Prostate gland (tissue), 2 donors: ENCODE results near the gene DACT1. TPM values are rescaled to one million over a fixed set of nuclear protein-coding genes. Genes with fewer than 3 reads are reported as not detected.

Source experiments
- DNase-seq: peaks from one replicate; pipeline ENCODE4 v3.0.0-alpha.2; 2019; ENCODE audit warnings: low spot score
- H3K27ac ChIP-seq, 2 donors: fragments of 200-600 bp; sonication (generic); 2 replicates each; pipeline ENCODE4 v1.5.1; 2017 to 2019
- H3K27me3 ChIP-seq: fragments of 200-600 bp; sonication (generic); replicated peaks from 2 replicates; pipeline ENCODE4 v1.5.1; 2019; ENCODE audit not compliant: insufficient read depth
- H3K36me3 ChIP-seq, 2 donors: fragments of 200-600 bp; sonication (generic); 1 replicate in 1 of 2; 2 replicates in 1 of 2; pipeline versions ENCODE4 v1.5.1 to v1.8.1; 2017 to 2019
- H3K4me1 ChIP-seq: fragments of 200-600 bp; sonication (generic); replicated peaks from 2 replicates; pipeline ENCODE4 v1.5.1; 2019
- H3K4me3 ChIP-seq, 2 donors: fragments of 200-600 bp; sonication (generic); 2 replicates each; pipeline ENCODE4 v1.5.1; 2017 to 2019
- H3K9me3 ChIP-seq: fragments of 200-600 bp; sonication (generic); 2 replicates; pipeline ENCODE4 v1.5.1; 2017
- POLR2A ChIP-seq: fragments of 450-650 bp; IDR thresholded peaks from one replicate; pipeline ENCODE4 v1.6.1; 2016; ENCODE audit warnings: antibody characterized with exemption, mild to moderate bottlenecking
- POLR2AphosphoS5 ChIP-seq: sonication (generic); formaldehyde crosslinking; IDR thresholded peaks from one replicate; pipeline ENCODE4 v1.6.1; 2017; ENCODE audit warnings: antibody characterized with exemption
- WGBS: methylation state at CpG from one replicate; pipeline ENCODE4 v1.1.5; 2018; 5-methylcytosine and 5-hydroxymethylcytosine counted together
- intact Hi-C: fragments of 100-400 bp; cut with DNase I; formaldehyde crosslinking; loops from one replicate; pipeline ENCODE4 v1.14.2; 2022
- total RNA-seq, 2 donors: library from RNA; depleted of rRNA; stranded (reverse); fragments of >200 nt; gene quantifications; one replicate each; pipeline ENCODE4 v1.1.0, GENCODE V29; 2016
- TF ChIP-seq, protein P1 (sequence below), 4 experiments: fragments of 200-600 bp in 2 of 4; fragments of 450-650 bp in 2 of 4; sonication (generic) in 2 of 4; IDR thresholded peaks; 1 replicate in 3 of 4; 2 replicates in 1 of 4; pipeline ENCODE4 v1.5.1; 2016 to 2019; ENCODE audit warnings: antibody characterized with exemption in 4 of 4, mild to moderate bottlenecking in 2 of 4, moderate library complexity in 2 of 4

Gene DACT1
- total RNA-seq, 2 donors from 2014 or later = 4.5 to 27.1 TPM

DNA sequence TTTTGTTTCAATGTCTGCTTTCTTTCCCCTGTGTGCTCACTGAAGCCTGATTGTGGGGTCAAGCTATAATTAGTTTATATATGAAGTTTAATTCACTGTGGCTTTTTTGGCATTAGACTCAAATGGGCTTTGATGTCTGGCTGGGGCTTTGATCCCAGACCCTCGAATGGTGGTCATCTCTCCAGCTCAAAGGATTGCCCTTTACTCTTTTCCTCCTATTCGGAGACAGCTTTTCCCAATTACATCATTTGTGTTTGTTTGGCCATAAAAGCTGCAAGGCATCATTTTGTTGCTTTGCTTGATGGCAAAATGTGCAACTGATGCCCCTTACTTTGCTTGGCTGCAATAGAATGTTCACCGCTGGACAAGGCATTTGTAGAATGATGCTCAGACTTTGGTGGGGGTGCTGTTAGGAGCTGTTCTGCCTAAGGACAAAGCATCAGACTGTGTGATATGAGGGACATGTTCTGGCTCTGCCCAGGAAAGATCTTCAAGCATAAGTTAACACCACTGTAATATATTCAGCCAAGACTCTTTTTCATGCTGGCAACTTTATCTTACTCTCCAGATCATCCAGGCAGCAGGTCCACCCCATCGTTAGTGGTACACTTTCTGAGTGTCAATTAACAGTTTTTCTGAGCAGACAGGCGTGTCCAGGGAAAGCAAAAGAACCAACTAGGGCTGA is 3.2 kb upstream of the DACT1 start:
- WGBS = 30% methylated on average over 5 of the region's 5 CpGs
- Histone ChIP-seq H3K27ac (no peak overlapping the region), H3K9me3 (no peaks in the 10 kb centered on the region), H3K4me3 (no peak overlapping the region), H3K36me3 (no peaks in the 10 kb centered on the region), H3K27me3 (no peaks in the 10 kb centered on the region), H3K4me1 (peaks cover 3% of the 10 kb centered on the region)
- intact Hi-C loops = loop anchor here (10.0 kb wide), 2 partner anchors 60 to 390 kb away; no protein-coding TSS in a partner anchor
- TF ChIP-seq, protein P1, sequence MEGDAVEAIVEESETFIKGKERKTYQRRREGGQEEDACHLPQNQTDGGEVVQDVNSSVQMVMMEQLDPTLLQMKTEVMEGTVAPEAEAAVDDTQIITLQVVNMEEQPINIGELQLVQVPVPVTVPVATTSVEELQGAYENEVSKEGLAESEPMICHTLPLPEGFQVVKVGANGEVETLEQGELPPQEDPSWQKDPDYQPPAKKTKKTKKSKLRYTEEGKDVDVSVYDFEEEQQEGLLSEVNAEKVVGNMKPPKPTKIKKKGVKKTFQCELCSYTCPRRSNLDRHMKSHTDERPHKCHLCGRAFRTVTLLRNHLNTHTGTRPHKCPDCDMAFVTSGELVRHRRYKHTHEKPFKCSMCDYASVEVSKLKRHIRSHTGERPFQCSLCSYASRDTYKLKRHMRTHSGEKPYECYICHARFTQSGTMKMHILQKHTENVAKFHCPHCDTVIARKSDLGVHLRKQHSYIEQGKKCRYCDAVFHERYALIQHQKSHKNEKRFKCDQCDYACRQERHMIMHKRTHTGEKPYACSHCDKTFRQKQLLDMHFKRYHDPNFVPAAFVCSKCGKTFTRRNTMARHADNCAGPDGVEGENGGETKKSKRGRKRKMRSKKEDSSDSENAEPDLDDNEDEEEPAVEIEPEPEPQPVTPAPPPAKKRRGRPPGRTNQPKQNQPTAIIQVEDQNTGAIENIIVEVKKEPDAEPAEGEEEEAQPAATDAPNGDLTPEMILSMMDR (IDR thresholded peaks at IDR 0.05) = no peak
- TF ChIP-seq POLR2A (no peak), POLR2AphosphoS5 (no peak)
- DNase-seq = no peak

GRCh38 chr14:58635091-58635830 is 2.5 kb upstream of the DACT1 start:
- intact Hi-C loops = loop anchor here (10.0 kb wide), 2 partner anchors 60 to 390 kb away; no protein-coding TSS in a partner anchor
- peaks cover 3% of the 10 kb centered on the region for H3K4me1 ChIP-seq
- H3K4me3 ChIP-seq = no peak overlapping the region
- H3K36me3 ChIP-seq = no peaks in the 10 kb centered on the region
- 17% methylated on average over 8 of the region's 8 CpGs for WGBS
- no peaks in the 10 kb centered on the region for H3K9me3 ChIP-seq
- H3K27ac ChIP-seq = no peak overlapping the region
- H3K27me3 ChIP-seq = no peaks in the 10 kb centered on the region
- TF ChIP-seq POLR2AphosphoS5 (no peak), POLR2A (no peak)
- TF ChIP-seq, protein P1 (IDR thresholded peaks at IDR 0.05) = no peak
- no peak for DNase-seq

DNA sequence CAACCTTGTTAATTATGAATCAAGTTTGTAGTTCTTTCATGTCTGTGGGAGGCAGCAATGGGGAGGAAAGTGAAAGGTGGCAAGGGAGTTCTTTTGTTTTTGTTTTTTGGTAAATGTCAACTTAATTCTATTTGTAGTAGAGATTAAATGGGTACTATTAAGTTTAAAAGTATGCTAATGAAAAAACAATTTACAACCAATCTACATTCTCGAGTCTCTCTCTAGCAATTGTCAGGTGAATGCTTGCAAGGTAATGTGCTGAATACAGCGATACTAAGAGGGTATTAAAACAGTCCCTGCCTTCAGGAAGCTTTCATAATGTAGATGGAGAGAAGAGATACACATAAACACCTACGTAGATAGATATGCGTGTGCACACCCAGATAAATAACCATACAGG is 1.6 kb upstream of the DACT1 start:
- no peaks in the 10 kb centered on the region for H3K27me3 ChIP-seq
- no peaks in the 10 kb centered on the region for H3K36me3 ChIP-seq
- no peak overlapping the region for H3K4me3 ChIP-seq
- intact Hi-C loops = loop anchor here (2.0 to 10.0 kb wide), 3 partner anchors 61 to 389 kb away; no protein-coding TSS in a partner anchor
- no peak for DNase-seq
- H3K9me3 ChIP-seq = no peaks in the 10 kb centered on the region
- peaks cover 3% of the 10 kb centered on the region for H3K4me1 ChIP-seq
- H3K27ac ChIP-seq = no peak overlapping the region
- WGBS = 74% methylated on average over 4 of the region's 4 CpGs
- TF ChIP-seq POLR2AphosphoS5 = no peak
- no peak for TF ChIP-seq POLR2A
- TF ChIP-seq, protein P1 (IDR thresholded peaks at IDR 0.05) = no peak

DNA sequence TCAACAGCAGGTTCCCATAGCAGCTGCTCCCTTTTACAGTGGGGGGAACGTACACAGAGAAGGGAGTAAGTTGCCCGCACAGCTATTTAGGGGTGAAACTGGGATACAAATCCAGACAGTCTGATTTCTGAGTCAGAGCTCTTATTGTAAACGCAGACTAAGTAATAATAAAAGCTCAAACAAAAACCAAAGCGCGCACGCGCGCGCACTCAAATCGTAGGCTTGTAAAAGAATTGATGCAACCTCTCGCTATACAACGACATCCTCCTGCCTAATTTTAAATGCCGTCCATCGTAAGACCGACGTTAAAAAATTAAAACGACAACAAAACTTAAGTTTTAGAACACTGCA is 747 bp upstream of the DACT1 start:
- DNase-seq = peak; percentile 39
- Histone ChIP-seq H3K4me3 (peak overlapping the region; percentile 56 to 58), H3K9me3 (no peaks in the 10 kb centered on the region), H3K27ac (peak overlapping the region; percentile 80 to 81), H3K36me3 (no peaks in the 10 kb centered on the region), H3K27me3 (no peaks in the 10 kb centered on the region), H3K4me1 (peaks cover 3% of the 10 kb centered on the region)
- TF ChIP-seq POLR2AphosphoS5 = no peak
- no peak for TF ChIP-seq POLR2A
- TF ChIP-seq, protein P1 (IDR thresholded peaks at IDR 0.05) = no peak
- intact Hi-C loops = loop anchor here (2.0 to 10.0 kb wide), 3 partner anchors 62 to 388 kb away; no protein-coding TSS in a partner anchor
- 2% methylated on average over 17 of the region's 17 CpGs for WGBS
